Subcutaneous abdominal adipose tissue (tissue), 5 donors: ENCODE results near the gene CHAD.

Source experiments
- H3K27ac ChIP-seq: one replicate; pipeline ENCODE4 v1.7.0; 2013; ENCODE audit warnings: low read depth, mild to moderate bottlenecking, inconsistent platforms, low read length, moderate library complexity
- H3K27me3 ChIP-seq, 5 donors: one replicate each; pipeline ENCODE4 v1.7.0; 2013; ENCODE audit warnings: low read length in 5 of 5, inconsistent platforms in 1 of 5; ENCODE audit not compliant: control insufficient read depth in 5 of 5, insufficient read depth in 4 of 5
- H3K36me3 ChIP-seq, 5 donors: one replicate each; pipeline ENCODE4 v1.7.0; 2013; ENCODE audit warnings: low read length in 5 of 5; ENCODE audit not compliant: control insufficient read depth in 5 of 5, insufficient read depth in 5 of 5
- H3K4me1 ChIP-seq, 5 donors: one replicate each; pipeline ENCODE4 v1.7.0; 2013; ENCODE audit warnings: low read length in 5 of 5, mild to moderate bottlenecking in 3 of 5, moderate library complexity in 1 of 5; ENCODE audit not compliant: control insufficient read depth in 5 of 5, insufficient read depth in 5 of 5
- H3K4me3 ChIP-seq, 5 donors: one replicate each; pipeline ENCODE4 v1.7.0; 2013; ENCODE audit warnings: low read length in 5 of 5, low read depth in 1 of 5
- H3K9ac ChIP-seq, 5 donors: one replicate each; pipeline ENCODE4 v1.7.0; 2013; ENCODE audit warnings: low read length in 5 of 5, mild to moderate bottlenecking in 4 of 5, moderate library complexity in 3 of 5
- H3K9me3 ChIP-seq, 5 donors: one replicate each; pipeline ENCODE4 v1.7.0; 2013; ENCODE audit warnings: low read length in 5 of 5; ENCODE audit not compliant: control insufficient read depth in 5 of 5
- donor health status: healthy.
- donor health status: healthy.
- donor health status: healthy.
- donor health status: healthy.
- donor health status: healthy.

CHAD gene

DNA sequence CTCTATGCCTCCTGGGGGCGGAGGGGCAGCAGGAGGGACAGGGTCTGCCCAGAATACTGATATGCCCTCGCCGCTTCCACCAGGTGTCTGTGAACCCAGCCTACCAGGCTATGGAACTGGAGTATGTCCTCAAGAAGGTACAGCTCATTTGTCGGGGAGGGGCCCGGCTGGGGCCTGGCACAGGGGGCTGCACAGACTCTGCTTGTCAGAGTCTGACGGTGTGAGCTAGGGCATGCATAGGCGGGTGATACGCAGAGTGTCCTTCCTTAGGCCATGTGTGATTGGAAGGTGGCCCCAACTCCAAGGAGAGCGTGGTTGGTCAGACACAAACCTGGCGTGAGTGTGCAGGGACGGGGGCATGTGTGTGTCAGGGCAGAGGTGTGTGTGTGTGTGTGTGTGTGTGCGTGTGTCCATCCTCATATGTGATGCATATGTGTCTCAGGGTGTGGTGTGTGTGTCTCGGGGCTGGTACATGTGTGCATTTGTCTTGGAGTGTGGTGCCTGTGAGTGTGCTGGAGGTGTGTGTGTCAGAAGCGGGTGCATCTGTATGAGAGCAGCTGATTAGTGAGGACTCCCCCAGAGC, 7.0 kb downstream of the CHAD start:
- H3K4me1 ChIP-seq = peaks cover 0 to 18% (median 16%) of the 10 kb centered on the region in 5 donors
- peaks cover 0 to 47% (median 29%) of the 10 kb centered on the region in 5 donors for H3K36me3 ChIP-seq
- H3K4me3 ChIP-seq = no peak overlapping the region
- no peaks in the 10 kb centered on the region for H3K9me3 ChIP-seq
- peaks cover 0 to under 1% (median 0%) of the 10 kb centered on the region in 5 donors for H3K27me3 ChIP-seq
- no peak overlapping the region for H3K27ac ChIP-seq
- H3K9ac ChIP-seq = no peak overlapping the region

DNA sequence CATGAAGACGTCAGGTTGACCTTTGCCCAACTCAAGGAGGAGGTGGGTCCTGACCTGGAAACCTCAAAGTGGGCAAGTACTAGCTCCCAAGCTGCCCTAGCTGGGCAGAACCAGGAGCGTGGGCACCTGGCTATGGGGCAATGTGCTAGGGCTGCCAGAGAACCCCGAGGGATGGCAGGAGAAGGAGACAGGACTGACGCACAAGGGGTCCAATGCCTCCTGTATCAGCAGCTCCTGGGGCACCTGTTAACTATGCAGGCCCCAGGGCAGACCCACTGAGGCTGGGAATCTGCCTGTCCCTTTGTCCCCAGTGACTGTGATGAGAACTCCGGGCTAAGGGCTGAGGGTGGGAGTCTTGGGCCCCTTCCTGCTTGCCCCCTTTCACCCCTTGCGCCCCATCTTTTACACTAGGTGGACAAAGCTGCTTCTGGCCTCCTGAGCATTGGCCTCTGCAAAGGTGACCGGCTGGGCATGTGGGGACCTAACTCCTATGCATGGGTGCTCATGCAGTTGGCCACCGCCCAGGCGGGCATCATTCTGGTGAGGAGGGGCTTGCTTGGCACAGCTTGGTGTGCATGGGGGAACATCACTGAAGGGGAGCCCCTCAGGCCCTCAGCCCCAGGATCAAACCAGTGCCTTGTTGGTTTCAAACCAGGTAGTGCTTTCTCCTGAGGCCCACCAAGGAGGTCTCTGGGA, 7.7 kb downstream of the CHAD start:
- Histone ChIP-seq H3K27ac (no peak overlapping the region), H3K36me3 (peaks cover 0 to 42% (median 28%) of the 10 kb centered on the region in 5 donors), H3K4me3 (no peak overlapping the region), H3K4me1 (peaks cover 0 to 18% (median 16%) of the 10 kb centered on the region in 5 donors), H3K9ac (no peak overlapping the region), H3K27me3 (no peaks in the 10 kb centered on the region), H3K9me3 (no peaks in the 10 kb centered on the region)

DNA sequence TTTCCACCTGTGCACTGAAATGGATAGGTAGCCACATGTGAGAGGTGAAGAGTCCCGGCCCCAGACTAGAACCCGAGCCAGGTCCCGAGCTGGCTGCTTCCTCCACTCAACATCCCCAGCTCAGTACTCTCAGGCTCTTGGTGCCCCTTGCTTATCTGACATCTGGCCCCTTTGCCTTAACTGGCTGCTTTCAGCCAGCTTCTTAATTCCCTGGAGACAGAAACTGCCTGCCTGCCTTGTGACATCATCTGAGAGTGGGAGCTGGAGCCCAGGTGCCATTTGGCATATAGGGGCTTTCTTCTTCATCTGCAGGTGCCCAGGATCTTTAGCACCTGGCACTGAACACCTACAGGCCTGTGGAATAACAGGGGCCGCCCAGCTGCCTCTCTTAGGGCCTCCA, 8.9 kb downstream of the CHAD start:
- Histone ChIP-seq H3K27ac (no peak overlapping the region), H3K4me3 (no peak overlapping the region), H3K27me3 (no peaks in the 10 kb centered on the region), H3K36me3 (peaks cover 0 to 43% (median 25%) of the 10 kb centered on the region in 5 donors), H3K4me1 (peaks cover 0 to 18% (median 16%) of the 10 kb centered on the region in 5 donors), H3K9me3 (no peaks in the 10 kb centered on the region), H3K9ac (no peak overlapping the region)

DNA sequence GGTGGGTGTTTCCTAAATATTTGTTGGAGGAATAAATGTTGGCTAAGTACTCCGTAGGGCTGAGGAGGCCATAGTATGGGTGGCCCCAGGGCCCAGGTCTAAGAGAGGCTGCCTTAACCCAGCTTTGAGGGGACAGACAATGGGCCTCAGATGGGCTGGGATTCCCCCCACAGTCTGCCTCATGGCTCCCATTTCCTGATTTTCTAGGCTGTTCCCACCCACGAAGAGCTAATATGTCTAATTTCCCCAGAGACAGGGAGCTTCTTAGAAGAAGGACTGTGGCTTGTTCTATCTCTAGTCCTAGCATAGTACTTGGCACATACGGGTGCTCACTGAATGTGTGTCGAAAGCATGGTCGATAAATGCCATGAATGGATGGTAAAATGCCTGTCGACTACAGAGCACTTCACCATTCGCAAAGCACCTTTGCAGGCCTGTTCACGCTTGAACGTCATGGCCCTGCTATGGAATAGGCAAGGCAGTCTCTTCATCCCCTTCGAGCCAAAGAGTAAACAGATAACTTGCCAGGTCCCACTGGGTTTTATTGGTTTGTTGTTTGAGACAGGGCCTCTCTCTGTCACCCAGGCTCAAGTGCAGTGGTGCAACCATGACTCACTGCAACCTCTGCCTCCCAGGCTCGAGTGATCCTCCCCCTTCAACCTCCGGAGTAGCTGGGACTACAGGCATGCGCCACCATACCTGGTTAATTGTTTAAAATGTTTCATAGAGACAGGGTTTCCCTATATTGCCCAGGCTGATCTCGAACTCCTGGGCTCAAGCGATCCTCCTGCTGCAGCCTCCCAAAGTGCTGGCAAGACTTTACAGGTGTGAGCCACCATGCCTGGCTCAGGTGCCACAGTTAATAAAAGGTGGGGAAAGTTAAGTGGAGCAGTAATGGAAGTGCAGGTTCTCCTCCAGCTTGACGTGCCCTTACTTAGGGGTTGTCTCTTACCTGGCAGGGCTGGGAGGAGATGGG, 9.7 kb downstream of the CHAD start:
- no peak overlapping the region for H3K4me3 ChIP-seq
- no peak overlapping the region for H3K27ac ChIP-seq
- H3K4me1 ChIP-seq = peaks cover 0 to 18% (median 16%) of the 10 kb centered on the region in 5 donors
- no peak overlapping the region for H3K9ac ChIP-seq
- no peaks in the 10 kb centered on the region for H3K9me3 ChIP-seq
- H3K27me3 ChIP-seq = no peaks in the 10 kb centered on the region
- peaks cover 0 to 37% (median 19%) of the 10 kb centered on the region in 5 donors for H3K36me3 ChIP-seq

DNA sequence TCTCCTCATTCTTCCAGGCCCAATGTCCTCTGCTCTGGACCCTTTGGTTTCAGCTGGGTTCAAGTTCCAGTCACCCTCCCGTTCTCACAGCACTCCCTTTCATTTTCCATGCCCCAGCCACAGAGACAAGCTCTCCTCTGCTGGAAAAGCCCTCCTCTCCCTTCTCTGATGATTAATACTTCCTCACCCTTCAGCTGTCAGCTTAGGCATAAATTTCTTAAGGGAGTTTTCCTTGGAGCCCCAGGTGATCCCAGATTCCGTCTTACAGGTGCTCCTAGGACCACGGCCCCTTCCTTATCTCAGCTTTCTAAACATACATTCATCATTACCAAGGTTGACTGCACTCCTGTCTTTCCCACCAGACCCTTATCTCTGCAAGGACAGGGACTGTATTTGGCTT, 10.4 kb downstream of the CHAD start:
- peaks cover 0 to 18% (median 16%) of the 10 kb centered on the region in 5 donors for H3K4me1 ChIP-seq
- no peak overlapping the region for H3K27ac ChIP-seq

DNA sequence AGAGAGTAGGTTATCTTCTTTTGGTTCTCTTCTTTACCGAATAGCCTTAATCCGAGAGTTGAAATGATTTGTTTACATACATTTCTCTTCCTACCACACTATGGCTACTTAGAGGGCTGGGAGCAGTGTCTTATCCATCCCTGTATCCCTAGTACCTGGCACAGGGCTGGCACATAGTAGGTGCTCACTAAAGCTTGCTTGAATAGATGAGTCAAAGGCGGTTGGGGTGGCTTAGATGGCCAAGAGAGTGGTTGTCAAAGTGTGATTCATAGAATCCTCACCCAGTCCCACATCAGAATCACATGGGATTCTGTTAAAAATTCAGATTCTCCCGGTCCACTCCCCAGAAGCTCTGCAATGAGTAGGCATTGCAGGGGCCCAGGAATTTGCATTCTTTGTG, 11.1 kb downstream of the CHAD start:
- Histone ChIP-seq H3K4me3 (no peak overlapping the region), H3K36me3 (peaks cover 0 to 28% (median 11%) of the 10 kb centered on the region in 5 donors), H3K9ac (no peak overlapping the region), H3K27me3 (no peaks in the 10 kb centered on the region), H3K9me3 (no peaks in the 10 kb centered on the region), H3K27ac (no peak overlapping the region), H3K4me1 (peaks cover 0 to 18% (median 16%) of the 10 kb centered on the region in 5 donors)

More for the DNA sequence above, 10.4 kb downstream of the CHAD start:
- Histone ChIP-seq H3K4me3 (no peak overlapping the region), H3K9ac (no peak overlapping the region), H3K9me3 (no peaks in the 10 kb centered on the region), H3K36me3 (peaks cover 0 to 34% (median 15%) of the 10 kb centered on the region in 5 donors), H3K27me3 (no peaks in the 10 kb centered on the region)

DNA sequence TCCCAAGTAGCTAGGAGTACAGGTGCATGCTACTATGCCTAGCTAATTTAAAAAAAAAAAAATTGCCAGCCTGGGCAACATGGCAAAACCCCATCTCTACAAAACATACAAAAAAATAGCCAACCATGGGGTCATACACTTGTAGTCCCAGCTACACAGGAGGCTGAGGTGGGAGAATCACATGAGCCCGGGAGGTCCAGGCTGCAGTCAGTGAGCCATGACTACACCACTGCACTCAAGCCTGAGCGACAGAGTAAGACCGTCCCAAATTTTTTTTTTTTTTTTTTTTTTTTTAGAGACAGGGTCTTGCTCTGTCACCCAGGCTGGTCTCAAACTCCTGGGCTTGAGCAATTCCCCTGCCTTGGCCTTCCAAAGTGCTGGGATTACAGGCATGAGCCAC, 14.8 kb downstream of the CHAD start:
- H3K9ac ChIP-seq = no peak overlapping the region
- peaks cover 0 to 11% (median 2%) of the 10 kb centered on the region in 5 donors for H3K36me3 ChIP-seq

DNA sequence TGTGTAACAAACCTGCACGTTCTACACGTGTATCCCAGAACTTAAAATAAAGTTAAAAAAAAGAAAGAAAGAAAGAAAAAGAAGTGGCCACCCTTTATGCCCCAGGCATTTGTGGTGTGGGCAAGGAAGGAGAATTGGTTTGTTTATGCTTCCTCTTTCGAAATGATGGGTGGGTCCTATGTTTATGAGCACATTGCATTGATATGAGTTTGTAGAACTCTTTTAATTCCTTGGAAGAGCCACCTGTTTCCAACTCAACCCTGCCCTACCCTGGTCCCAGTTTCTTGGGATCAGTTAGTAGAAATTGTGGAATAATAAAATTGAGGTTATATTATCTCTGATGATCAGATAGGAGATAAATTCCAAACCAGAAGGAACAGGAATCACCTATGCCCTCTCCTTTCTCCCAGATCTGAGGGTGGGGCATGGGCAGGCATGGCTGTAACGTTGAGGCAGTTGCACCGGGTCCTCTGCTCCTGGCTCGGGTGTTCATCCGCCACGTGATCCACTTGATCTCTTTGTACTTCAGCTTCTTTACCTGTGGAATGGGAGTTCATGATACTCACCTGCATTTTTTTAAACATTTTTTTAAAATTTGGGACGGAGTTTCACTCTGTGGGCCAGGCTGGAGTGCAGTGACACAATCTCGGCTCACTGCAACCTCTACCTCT, 15.9 kb downstream of the CHAD start:
- Histone ChIP-seq H3K27ac (no peak overlapping the region), H3K4me1 (no peaks in the 10 kb centered on the region), H3K36me3 (peaks cover 0 to 11% (median 2%) of the 10 kb centered on the region in 5 donors), H3K4me3 (no peak overlapping the region), H3K9ac (no peak overlapping the region), H3K9me3 (no peaks in the 10 kb centered on the region), H3K27me3 (no peaks in the 10 kb centered on the region)

More for the DNA sequence above, 14.8 kb downstream of the CHAD start:
- H3K27me3 ChIP-seq = no peaks in the 10 kb centered on the region
- H3K9me3 ChIP-seq = no peaks in the 10 kb centered on the region
- H3K4me3 ChIP-seq = no peak overlapping the region
- peaks cover 0 to 5% (median 3%) of the 10 kb centered on the region in 5 donors for H3K4me1 ChIP-seq
- no peak overlapping the region for H3K27ac ChIP-seq

DNA sequence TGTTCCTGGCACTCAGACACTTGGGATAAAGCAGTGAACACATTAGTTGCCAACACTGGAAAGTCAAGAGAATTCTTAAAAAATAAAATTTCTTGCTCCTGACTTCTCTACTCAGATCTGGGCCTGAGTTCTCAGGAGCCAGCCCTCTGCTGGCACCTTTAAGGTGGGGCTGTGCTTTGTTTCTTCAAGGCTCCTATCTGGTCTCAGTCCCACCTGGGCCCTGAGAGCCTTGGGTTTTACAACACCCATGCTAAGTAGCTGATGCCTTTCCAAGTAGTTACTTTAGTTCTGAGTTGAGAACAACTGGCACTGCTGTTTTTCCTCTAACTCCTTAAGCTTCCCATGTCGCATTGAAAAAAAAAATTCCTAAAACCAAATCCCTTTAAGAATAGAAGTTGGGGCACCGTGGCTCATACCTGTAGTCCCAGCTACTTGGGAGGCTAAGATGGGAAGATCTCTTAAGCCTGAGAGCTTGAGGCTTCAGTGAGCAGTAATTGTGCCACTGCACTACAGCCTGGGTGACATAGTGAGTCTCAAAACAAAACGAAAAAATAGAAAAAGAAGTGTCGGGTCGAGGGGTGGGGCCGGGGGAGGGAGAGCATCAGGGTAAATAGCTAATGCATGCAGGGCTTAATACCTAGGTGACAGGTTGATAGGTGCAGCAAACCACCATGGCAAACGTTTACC, 16.6 kb downstream of the CHAD start:
- no peak overlapping the region for H3K9ac ChIP-seq
- H3K27ac ChIP-seq = no peak overlapping the region
- H3K9me3 ChIP-seq = no peaks in the 10 kb centered on the region
- no peak overlapping the region for H3K4me3 ChIP-seq
- no peaks in the 10 kb centered on the region for H3K27me3 ChIP-seq
- no peaks in the 10 kb centered on the region for H3K4me1 ChIP-seq
- peaks cover 0 to 11% (median 2%) of the 10 kb centered on the region in 5 donors for H3K36me3 ChIP-seq
